ENCODE data around the gene BLVRB. TPM values are rescaled to one million over a fixed set of nuclear protein-coding genes. Genes with fewer than 3 reads are reported as not detected.
"Not testable (repeated sequence)": the region's sequence is repeated elsewhere in the genome, so short reads cannot be mapped to it uniquely, and the experiment has no call there.

BLVRB gene
- total and polyA plus RNA-seq, 2 experiments from 2014 or later: 50.7 to 56.9 TPM

GRCh38 chr19:40489882-40490230, 24.3 kb upstream of the BLVRB start:
- 57 to 59% methylated on average over 23 to 25 of the region's 25 CpGs for WGBS, 2 experiments (ENCODE audit: low coverage in 1 of 2, low lambda C conversion rate in 2 of 2, missing lambda C conversion rate in 2 of 2)
- H3K4me3 ChIP-seq: no peak overlapping the region
- H3K79me2 ChIP-seq (ENCODE audit: insufficient read depth): no peaks in the 10 kb centered on the region
- in situ Hi-C loops (cut with MboI): no loop called here
- no peaks in the 10 kb centered on the region for H3K9me2 ChIP-seq (ENCODE audit: insufficient read depth)
- no peak overlapping the region for H3K4me2 ChIP-seq (ENCODE audit: unreplicated experiment)
- no peak for DNase-seq
- H3K27me3 ChIP-seq (replicated peaks; ENCODE audit: insufficient read depth): 0 out of 2 replicates have a peak, but pooled peaks cover 8% of the 10 kb centered on the region
- no peak overlapping the region for H3K27ac ChIP-seq
- no peaks in the 10 kb centered on the region for H4K20me1 ChIP-seq (ENCODE audit: insufficient read depth)
- H3K4me1 ChIP-seq (ENCODE audit: insufficient read depth): no peaks in the 10 kb centered on the region
- no peaks in the 10 kb centered on the region for H3K9me3 ChIP-seq (ENCODE audit: low read depth)
- no peaks in the 10 kb centered on the region for H3K36me3 ChIP-seq (ENCODE audit: low read depth)
- no peak overlapping the region for H3K9ac ChIP-seq
- TF ChIP-seq EZH2phosphoT487 (IDR thresholded peaks at IDR 0.05; ENCODE audit: insufficient read depth, low read depth) (no peak), EZH2 (IDR thresholded peaks at IDR 0.05; ENCODE audit: insufficient read depth, poor library complexity, severe bottlenecking) (no peak)
- H3F3A ChIP-seq (ENCODE audit: insufficient read depth): no peaks in the 10 kb centered on the region
- H2AFZ ChIP-seq: no peak overlapping the region; the same call in 1 of the 2 replicates

- H3K36me3 ChIP-seq (ENCODE audit: low read depth): no peaks in the 10 kb centered on the region
- no peaks in the 10 kb centered on the region for H3K9me3 ChIP-seq (ENCODE audit: low read depth)
- H3K9me2 ChIP-seq (ENCODE audit: insufficient read depth): no peaks in the 10 kb centered on the region
- no peak overlapping the region for H3K4me3 ChIP-seq
- H3K27ac ChIP-seq: no peak overlapping the region
- no peaks in the 10 kb centered on the region; the same call in 1 of the 2 replicates for H3K27me3 ChIP-seq (replicated peaks; ENCODE audit: insufficient read depth)
- H3K4me1 ChIP-seq (ENCODE audit: insufficient read depth): no peaks in the 10 kb centered on the region
- H4K20me1 ChIP-seq (ENCODE audit: insufficient read depth): no peaks in the 10 kb centered on the region
- no peak overlapping the region for H3K4me2 ChIP-seq (ENCODE audit: unreplicated experiment)
- no peak for DNase-seq
- no peaks in the 10 kb centered on the region for H3K79me2 ChIP-seq (ENCODE audit: insufficient read depth)
- H3K9ac ChIP-seq: no peak overlapping the region
- 68 to 77% methylated on average over 3 of the region's 3 CpGs for WGBS, 2 experiments (ENCODE audit: low coverage in 1 of 2, low lambda C conversion rate in 2 of 2, missing lambda C conversion rate in 2 of 2)
- in situ Hi-C loops (cut with MboI): no loop called here
- no peak for TF ChIP-seq EZH2 (IDR thresholded peaks at IDR 0.05; ENCODE audit: insufficient read depth, poor library complexity, severe bottlenecking)
- TF ChIP-seq EZH2phosphoT487 (IDR thresholded peaks at IDR 0.05; ENCODE audit: insufficient read depth, low read depth): no peak
- H2AFZ ChIP-seq: no peak overlapping the region
- no peaks in the 10 kb centered on the region for H3F3A ChIP-seq (ENCODE audit: insufficient read depth)
These were observed 20.5 kb upstream of the BLVRB start for GRCh38 chr19:40486017-40486416.

GRCh38 chr19:40475878-40476644, 10.5 kb upstream of the BLVRB start:
- H2AFZ ChIP-seq; in situ Hi-C loops (cut with MboI); H3F3A ChIP-seq (ENCODE audit: insufficient read depth); H3K27me3 ChIP-seq (replicated peaks; ENCODE audit: insufficient read depth); H3K4me1 ChIP-seq (ENCODE audit: insufficient read depth); H3K36me3 ChIP-seq (ENCODE audit: low read depth); H3K9me3 ChIP-seq (ENCODE audit: low read depth); H3K9me2 ChIP-seq (ENCODE audit: insufficient read depth); H3K27ac ChIP-seq; H3K4me3 ChIP-seq; H3K4me2 ChIP-seq (ENCODE audit: unreplicated experiment); H3K9ac ChIP-seq; H4K20me1 ChIP-seq (ENCODE audit: insufficient read depth); H3K79me2 ChIP-seq (ENCODE audit: insufficient read depth): not testable (repeated sequence)
- DNase-seq: peak; percentile 43
- WGBS, 2 experiments (ENCODE audit: low coverage in 1 of 2, low lambda C conversion rate in 2 of 2, missing lambda C conversion rate in 2 of 2): 86 to 88% methylated on average over 15 of the region's 15 CpGs

GRCh38 chr19:40474737-40475136, 9.2 kb upstream of the BLVRB start:
- H3K36me3 ChIP-seq (ENCODE audit: low read depth): no peaks in the 10 kb centered on the region
- no peaks in the 10 kb centered on the region for H3K9me3 ChIP-seq (ENCODE audit: low read depth)
- 74 to 75% methylated on average over 4 of the region's 4 CpGs for WGBS, 2 experiments (ENCODE audit: low coverage in 1 of 2, low lambda C conversion rate in 2 of 2, missing lambda C conversion rate in 2 of 2)
- no peak overlapping the region for H3K9ac ChIP-seq
- no peaks in the 10 kb centered on the region for H3K9me2 ChIP-seq (ENCODE audit: insufficient read depth)
- no peak overlapping the region for H2AFZ ChIP-seq
- H3K4me1 ChIP-seq (ENCODE audit: insufficient read depth): no peaks in the 10 kb centered on the region
- DNase-seq: no peak
- H3K4me3 ChIP-seq: no peak overlapping the region
- H3K4me2 ChIP-seq (ENCODE audit: unreplicated experiment): no peak overlapping the region
- no peaks in the 10 kb centered on the region for H3F3A ChIP-seq (ENCODE audit: insufficient read depth)
- H3K27ac ChIP-seq: no peak overlapping the region
- H3K27me3 ChIP-seq (replicated peaks; ENCODE audit: insufficient read depth): no peaks in the 10 kb centered on the region
- H3K79me2 ChIP-seq (ENCODE audit: insufficient read depth): no peaks in the 10 kb centered on the region
- H4K20me1 ChIP-seq (ENCODE audit: insufficient read depth): no peaks in the 10 kb centered on the region
- TF ChIP-seq EZH2phosphoT487 (IDR thresholded peaks at IDR 0.05; ENCODE audit: insufficient read depth, low read depth) (no peak), EZH2 (IDR thresholded peaks at IDR 0.05; ENCODE audit: insufficient read depth, poor library complexity, severe bottlenecking) (no peak)
- in situ Hi-C loops (cut with MboI): no loop called here

- Histone ChIP-seq H3K4me1 (ENCODE audit: insufficient read depth) (no peaks in the 10 kb centered on the region), H4K20me1 (ENCODE audit: insufficient read depth) (no peaks in the 10 kb centered on the region), H2AFZ (no peak overlapping the region), H3K79me2 (ENCODE audit: insufficient read depth) (no peaks in the 10 kb centered on the region), H3K4me2 (ENCODE audit: unreplicated experiment) (no peak overlapping the region), H3K9ac (no peak overlapping the region), H3K27me3 (replicated peaks; ENCODE audit: insufficient read depth) (no peaks in the 10 kb centered on the region), H3K4me3 (no peak overlapping the region), H3K9me3 (ENCODE audit: low read depth) (no peaks in the 10 kb centered on the region), H3F3A (ENCODE audit: insufficient read depth) (no peaks in the 10 kb centered on the region), H3K9me2 (ENCODE audit: insufficient read depth) (no peaks in the 10 kb centered on the region), H3K27ac (no peak overlapping the region), H3K36me3 (ENCODE audit: low read depth) (no peaks in the 10 kb centered on the region)
- WGBS, 2 experiments (ENCODE audit: low coverage in 1 of 2, low lambda C conversion rate in 2 of 2, missing lambda C conversion rate in 2 of 2): 89 to 91% methylated on average over 13 of the region's 13 CpGs
- no peak for TF ChIP-seq EZH2phosphoT487 (IDR thresholded peaks at IDR 0.05; ENCODE audit: insufficient read depth, low read depth)
- no peak for TF ChIP-seq EZH2 (IDR thresholded peaks at IDR 0.05; ENCODE audit: insufficient read depth, poor library complexity, severe bottlenecking)
- DNase-seq: no peak
- in situ Hi-C loops (cut with MboI): no loop called here
These were observed 7.0 kb upstream of the BLVRB start for GRCh38 chr19:40472516-40472915.

Data from GM23248 (cell line).